HG03520 (cell line): ENCODE data around the gene PDCD2L.
"Not testable (repeated sequence)": the region's sequence is repeated elsewhere in the genome, so short reads cannot be mapped to it uniquely, and the experiment has no call there.

Experiments
- ATAC-seq: cut with Tn5 transposase; IDR thresholded peaks from one replicate; pipeline ENCODE4 v1.9.1; 2021; ENCODE audit warnings: mild to moderate bottlenecking, moderate library complexity; ENCODE audit not compliant: unreplicated experiment

The PDCD2L gene

GRCh38 chr19:34373601-34374288 lies 30.5 kb upstream of the PDCD2L start:
- ATAC-seq: no peak

GRCh38 chr19:34375598-34375997 lies 28.6 kb upstream of the PDCD2L start:
- ATAC-seq: no peak

GRCh38 chr19:34380639-34381241 lies 23.5 kb upstream of the PDCD2L start:
- ATAC-seq: no peak

- ATAC-seq: no peak
Observed at GRCh38 chr19:34381399-34382251, 22.6 kb upstream of the PDCD2L start.

- no peak for ATAC-seq
Observed at GRCh38 chr19:34382471-34382870, 21.7 kb upstream of the PDCD2L start.

- ATAC-seq: no peak
Observed at GRCh38 chr19:34383599-34383998, 20.6 kb upstream of the PDCD2L start.

GRCh38 chr19:34386645-34387445 lies 17.4 kb upstream of the PDCD2L start:
- ATAC-seq: no peak

- ATAC-seq: no peak
Observed at GRCh38 chr19:34387446-34387810, 16.8 kb upstream of the PDCD2L start.

GRCh38 chr19:34388745-34389144 lies 15.5 kb upstream of the PDCD2L start:
- ATAC-seq: not testable (repeated sequence)

- no peak for ATAC-seq
Observed at GRCh38 chr19:34391813-34392212, 12.4 kb upstream of the PDCD2L start.

GRCh38 chr19:34393031-34393430 lies 11.2 kb upstream of the PDCD2L start:
- ATAC-seq: no peak

- no peak for ATAC-seq
Observed at GRCh38 chr19:34393629-34394028, 10.6 kb upstream of the PDCD2L start.

- no peak for ATAC-seq
Observed at GRCh38 chr19:34397853-34398252, 6.3 kb upstream of the PDCD2L start.

- ATAC-seq: no peak
Observed at GRCh38 chr19:34399886-34400285, 4.3 kb upstream of the PDCD2L start.

- ATAC-seq: not testable (repeated sequence)
Observed at GRCh38 chr19:34400844-34401243, 3.4 kb upstream of the PDCD2L start.

- no peak for ATAC-seq
Observed at GRCh38 chr19:34402074-34402600, 2.1 kb upstream of the PDCD2L start.

GRCh38 chr19:34403784-34404108 lies 453 bp upstream of the PDCD2L start:
- ATAC-seq: no peak

- no peak for ATAC-seq
Observed at GRCh38 chr19:34405892-34406660, 1.9 kb downstream of the PDCD2L start.

- no peak for ATAC-seq
Observed at GRCh38 chr19:34408411-34408810, 4.2 kb downstream of the PDCD2L start.
